HepG2 (cell line): Measurements from ENCODE around the gene NUFIP1. TPM values are rescaled to one million over a fixed set of nuclear protein-coding genes. Genes with fewer than 3 reads are reported as not detected.
A peak's percentile ranks its signal among the peaks of the same experiment; 100 is the strongest.

ENCODE experiments used
- CREB3 ChIP-seq: sonication (generic); formaldehyde crosslinking; IDR thresholded peaks from 2 replicates; pipeline ENCODE4 v1.5.0; 2020; ENCODE audit warnings: missing genetic modification reagents
- GABPB1 ChIP-seq: IDR thresholded peaks from 2 replicates; pipeline ENCODE4 v1.6.1; 2016; ENCODE audit warnings: mild to moderate bottlenecking, missing genetic modification reagents, moderate library complexity, missing compliant biosample characterization
- GATAD2A ChIP-seq: IDR thresholded peaks from 2 replicates; pipeline ENCODE4 v1.6.1; 2016
- IKZF1 ChIP-seq: fragments of 450-650 bp; IDR thresholded peaks from 2 replicates; pipeline ENCODE4 v1.7.1; 2016
- MED8 ChIP-seq: sonication (generic); formaldehyde crosslinking; IDR thresholded peaks from 2 replicates; pipeline ENCODE4 v1.8.1; 2023; ENCODE audit warnings: mild to moderate bottlenecking, missing genetic modification reagents; ENCODE audit not compliant: insufficient replicate concordance
- NRL ChIP-seq: sonication (generic); formaldehyde crosslinking; IDR thresholded peaks from 2 replicates; pipeline ENCODE4 v1.5.0; 2020; ENCODE audit warnings: missing genetic modification reagents, mild to moderate bottlenecking, moderate library complexity, borderline replicate concordance
- POLR2AphosphoS2 ChIP-seq: IDR thresholded peaks from 2 replicates; pipeline ENCODE4 v1.6.1; 2011; ENCODE audit warnings: low read depth, low read length, improper control_type of control experiment
- SMAD9 ChIP-seq: sonication (generic); formaldehyde crosslinking; IDR thresholded peaks from 2 replicates; pipeline ENCODE4 v1.5.1; 2020; ENCODE audit warnings: mild to moderate bottlenecking, missing genetic modification reagents
- SRF ChIP-seq: IDR thresholded peaks from 2 replicates; pipeline ENCODE4 v1.6.1; 2011; ENCODE audit warnings: mild to moderate bottlenecking, low read depth, low read length, moderate library complexity
- TAF15 ChIP-seq: fragments of 200-400 bp; formaldehyde crosslinking; IDR thresholded peaks from one replicate; pipeline ENCODE4 v1.6.1; 2018; ENCODE audit warnings: mild to moderate bottlenecking, low read depth, low read length; ENCODE audit not compliant: poor library complexity, severe bottlenecking
- TBX3 ChIP-seq: fragments of 450-650 bp; IDR thresholded peaks from 2 replicates; pipeline ENCODE4 v1.6.1; 2017; ENCODE audit warnings: antibody characterized with exemption, mild to moderate bottlenecking, inconsistent platforms, borderline replicate concordance
- TOPORS ChIP-seq: sonication (generic); formaldehyde crosslinking; IDR thresholded peaks from 2 replicates; pipeline ENCODE4 v1.8.0; 2023; ENCODE audit warnings: mild to moderate bottlenecking, missing genetic modification reagents
- XRCC5 ChIP-seq: fragments of 200-400 bp; formaldehyde crosslinking; optimal IDR thresholded peaks from 2 replicates; pipeline ENCODE3; 2017; ENCODE audit warnings: mild to moderate bottlenecking, low read length
- ZNF180 ChIP-seq: sonication (generic); formaldehyde crosslinking; IDR thresholded peaks from 2 replicates; pipeline ENCODE4 v1.4.0; 2020; ENCODE audit warnings: low read depth, missing genetic modification reagents, borderline replicate concordance
- ZNF275 ChIP-seq: sonication (generic); formaldehyde crosslinking; IDR thresholded peaks from 2 replicates; pipeline ENCODE4 v1.8.0; 2022; ENCODE audit warnings: missing genetic modification reagents, mild to moderate bottlenecking, inconsistent platforms, borderline replicate concordance
- ZNF30 ChIP-seq: sonication (generic); formaldehyde crosslinking; IDR thresholded peaks from 2 replicates; pipeline ENCODE4 v1.5.0; 2020; ENCODE audit warnings: mild to moderate bottlenecking, missing genetic modification reagents
- ZNF589 ChIP-seq: sonication (generic); formaldehyde crosslinking; conservative IDR thresholded peaks from 2 replicates; pipeline ENCODE4 v1.8.0; 2022; ENCODE audit warnings: mild to moderate bottlenecking, moderate library complexity, missing genetic modification reagents
- ZNF605 ChIP-seq: sonication (generic); formaldehyde crosslinking; IDR thresholded peaks from 2 replicates; pipeline ENCODE4 v1.8.0; 2022; ENCODE audit warnings: mild to moderate bottlenecking, missing genetic modification reagents
- ZNF652 ChIP-seq: IDR thresholded peaks from 2 replicates; pipeline ENCODE4 v1.6.1; 2016; ENCODE audit warnings: low read depth, borderline replicate concordance
- ZNF670 ChIP-seq: sonication (generic); formaldehyde crosslinking; IDR thresholded peaks from 2 replicates; pipeline ENCODE4 v1.8.0; 2022; ENCODE audit warnings: mild to moderate bottlenecking, missing genetic modification reagents, borderline replicate concordance
- ZNF724P ChIP-seq: sonication (generic); formaldehyde crosslinking; IDR thresholded peaks from 2 replicates; pipeline ENCODE4 v1.8.0; 2022; ENCODE audit warnings: missing genetic modification reagents, borderline replicate concordance
- polyA plus RNA-seq, 8 experiments: library from polyadenylated mRNA; depleted of rRNA in 3 of 8; stranded (reverse) in 7 of 8; unstranded in 1 of 8; fragments of >200 nt; fragmentation: Illumina TruSeq in 4 of 8; extraction: Trizol in 4 of 8; gene quantifications; 2 replicates each; pipeline versions ENCODE4 v1.2.1 to v1.2.3, GENCODE V29; 2011 to 2016; ENCODE audit warnings: low read depth in 4 of 8, missing spikeins in 1 of 8, mixed read lengths in 1 of 8; ENCODE audit not compliant: insufficient read depth in 1 of 8
- total RNA-seq, 5 experiments: library from RNA; depleted of rRNA; stranded (reverse); fragments of >200 nt; fragmentation: Illumina TruSeq; extraction: Trizol; gene quantifications; 2 replicates each; pipeline ENCODE4 v1.2.3, GENCODE V29; 2016; ENCODE audit warnings: low read depth in 1 of 5
- TF ChIP-seq, protein P1 (sequence below): sonication (generic); formaldehyde crosslinking; IDR thresholded peaks from 2 replicates; pipeline ENCODE4 v1.4.0; 2020; ENCODE audit warnings: mild to moderate bottlenecking, missing genetic modification reagents, borderline replicate concordance
- TF ChIP-seq, protein P2 (sequence below): sonication (generic); formaldehyde crosslinking; IDR thresholded peaks from 2 replicates; pipeline ENCODE4 v1.4.0; 2020; ENCODE audit warnings: missing genetic modification reagents, borderline replicate concordance

NUFIP1 gene
- total and polyA plus RNA-seq, 2 of the 13 experiments (the other 11 are each of a cell fraction or from before 2014, with no cell fraction given): 1.9 to 10.3 TPM

DNA sequence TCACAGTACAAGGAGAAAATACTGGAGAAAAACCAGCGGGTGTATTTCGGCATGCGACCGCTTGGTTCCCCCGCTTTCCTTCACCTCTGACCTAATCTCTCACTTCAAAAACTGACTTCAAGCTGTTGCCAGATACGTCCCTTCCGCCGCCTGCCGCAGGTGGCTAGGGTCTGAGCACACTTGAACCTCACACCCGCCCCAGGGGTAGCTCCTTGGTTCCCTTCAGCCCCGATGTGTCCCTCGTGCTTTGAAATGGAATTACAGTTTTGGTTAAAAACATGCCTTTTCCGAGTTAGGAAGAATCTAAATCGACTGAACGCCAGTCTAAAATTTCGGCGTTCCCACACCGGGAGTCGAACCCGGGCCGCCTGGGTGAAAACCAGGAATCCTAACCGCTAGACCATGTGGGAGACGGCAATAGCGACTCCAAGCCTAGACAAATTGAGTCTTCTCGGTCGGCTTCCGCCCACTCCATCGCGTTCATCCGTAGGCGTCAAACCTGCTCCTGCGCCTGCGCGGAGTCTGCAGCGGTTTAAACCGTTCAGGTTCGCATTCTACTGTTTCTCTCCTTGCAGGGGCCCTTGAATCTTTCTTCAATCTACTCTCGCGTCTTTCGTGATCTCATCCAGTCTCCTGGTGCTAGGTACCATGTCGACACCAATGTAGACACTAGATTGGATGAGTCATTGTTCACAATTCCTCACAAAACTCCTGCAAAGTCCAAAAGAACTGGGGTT lies 71.5 kb downstream of the NUFIP1 start (continued):
- TF ChIP-seq ZNF670 (CRISPR knock-in tag) (peak; percentile 92), ZNF275 (CRISPR knock-in tag) (no peak; the same call in 1 of the 2 replicates), ZNF589 (CRISPR knock-in tag) (no peak), POLR2AphosphoS2 (no peak), SMAD9 (CRISPR knock-in tag) (no peak), ZNF180 (CRISPR knock-in tag) (no peak), TBX3 (no peak), ZNF652 (no peak), GATAD2A (CRISPR knock-in tag) (peak; percentile 66), IKZF1 (no peak), ZNF724P (peak; percentile 90; the same call in 1 of the 2 replicates), TAF15 (no peak), CREB3 (CRISPR knock-in tag) (no peak), ZNF30 (CRISPR knock-in tag) (no peak), XRCC5 (peak; percentile 9), GABPB1 (CRISPR knock-in tag) (peak; percentile 69), MED8 (CRISPR knock-in tag) (no peak), SRF (no peak), ZNF605 (CRISPR knock-in tag) (no peak; the same call in 1 of the 2 replicates), NRL (CRISPR knock-in tag) (peak; percentile 62), TOPORS (peak; percentile 65; the same call in 1 of the 2 replicates)
- TF ChIP-seq, protein P1, sequence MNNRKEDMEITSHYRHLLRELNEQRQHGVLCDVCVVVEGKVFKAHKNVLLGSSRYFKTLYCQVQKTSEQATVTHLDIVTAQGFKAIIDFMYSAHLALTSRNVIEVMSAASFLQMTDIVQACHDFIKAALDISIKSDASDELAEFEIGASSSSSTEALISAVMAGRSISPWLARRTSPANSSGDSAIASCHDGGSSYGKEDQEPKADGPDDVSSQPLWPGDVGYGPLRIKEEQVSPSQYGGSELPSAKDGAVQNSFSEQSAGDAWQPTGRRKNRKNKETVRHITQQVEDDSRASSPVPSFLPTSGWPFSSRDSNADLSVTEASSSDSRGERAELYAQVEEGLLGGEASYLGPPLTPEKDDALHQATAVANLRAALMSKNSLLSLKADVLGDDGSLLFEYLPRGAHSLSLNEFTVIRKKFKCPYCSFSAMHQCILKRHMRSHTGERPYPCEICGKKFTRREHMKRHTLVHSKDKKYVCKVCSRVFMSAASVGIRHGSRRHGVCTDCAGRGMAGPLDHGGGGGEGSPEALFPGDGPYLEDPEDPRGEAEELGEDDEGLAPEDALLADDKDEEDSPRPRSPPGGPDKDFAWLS (CRISPR knock-in tag): no peak
- TF ChIP-seq, protein P2, sequence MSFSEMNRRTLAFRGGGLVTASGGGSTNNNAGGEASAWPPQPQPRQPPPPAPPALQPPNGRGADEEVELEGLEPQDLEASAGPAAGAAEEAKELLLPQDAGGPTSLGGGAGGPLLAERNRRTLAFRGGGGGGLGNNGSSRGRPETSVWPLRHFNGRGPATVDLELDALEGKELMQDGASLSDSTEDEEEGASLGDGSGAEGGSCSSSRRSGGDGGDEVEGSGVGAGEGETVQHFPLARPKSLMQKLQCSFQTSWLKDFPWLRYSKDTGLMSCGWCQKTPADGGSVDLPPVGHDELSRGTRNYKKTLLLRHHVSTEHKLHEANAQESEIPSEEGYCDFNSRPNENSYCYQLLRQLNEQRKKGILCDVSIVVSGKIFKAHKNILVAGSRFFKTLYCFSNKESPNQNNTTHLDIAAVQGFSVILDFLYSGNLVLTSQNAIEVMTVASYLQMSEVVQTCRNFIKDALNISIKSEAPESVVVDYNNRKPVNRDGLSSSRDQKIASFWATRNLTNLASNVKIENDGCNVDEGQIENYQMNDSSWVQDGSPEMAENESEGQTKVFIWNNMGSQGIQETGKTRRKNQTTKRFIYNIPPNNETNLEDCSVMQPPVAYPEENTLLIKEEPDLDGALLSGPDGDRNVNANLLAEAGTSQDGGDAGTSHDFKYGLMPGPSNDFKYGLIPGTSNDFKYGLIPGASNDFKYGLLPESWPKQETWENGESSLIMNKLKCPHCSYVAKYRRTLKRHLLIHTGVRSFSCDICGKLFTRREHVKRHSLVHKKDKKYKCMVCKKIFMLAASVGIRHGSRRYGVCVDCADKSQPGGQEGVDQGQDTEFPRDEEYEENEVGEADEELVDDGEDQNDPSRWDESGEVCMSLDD (CRISPR knock-in tag): 0 out of 2 replicates have a peak, but pooled peaks have one; percentile 59
